Measurements from ENCODE around the gene THRB.

GRCh38 chr3:24157106-24157505, 337.5 kb downstream of the THRB start:
- TF ChIP-seq CTCF (IDR thresholded peaks at IDR 0.05) (no peak), POLR2A (IDR thresholded peaks at IDR 0.05) (no peak)

All from heart left ventricle (tissue), 13 donors.